Measurements from ENCODE around the gene RAPSN. TPM values are rescaled to one million over a fixed set of nuclear protein-coding genes. Genes with fewer than 3 reads are reported as not detected.

The RAPSN gene
- total and polyA plus RNA-seq, 9 donors, result 57.9 to 113 (median 99.4) TPM

GRCh38 chr11:47487421-47487820, 38.5 kb upstream of the RAPSN start:
- no peak overlapping the region for H3K27ac ChIP-seq (ENCODE audit: low read length)
- WGBS (ENCODE audit: insufficient coverage), result no CpG with 5 or more reads among the region's 2 CpGs
- peaks cover 42% of the 10 kb centered on the region for H3K36me3 ChIP-seq (ENCODE audit: control insufficient read depth, insufficient read depth, low read length)
- no peaks in the 10 kb centered on the region for H3K27me3 ChIP-seq (ENCODE audit: control insufficient read depth, insufficient read depth, low read length)
- no peaks in the 10 kb centered on the region for H3K4me1 ChIP-seq (ENCODE audit: control insufficient read depth, insufficient read depth, low read length)
- H3K4me3 ChIP-seq (ENCODE audit: low read length), result no peak overlapping the region
- H3K9me3 ChIP-seq (replicated peaks; ENCODE audit: control insufficient read depth, low read depth, low read length), result no peaks in the 10 kb centered on the region
- no peak for DNase-seq

GRCh38 chr11:47485107-47485506, 36.2 kb upstream of the RAPSN start:
- Histone ChIP-seq H3K36me3 (ENCODE audit: control insufficient read depth, insufficient read depth, low read length) (peaks cover 59% of the 10 kb centered on the region), H3K27me3 (ENCODE audit: control insufficient read depth, insufficient read depth, low read length) (no peaks in the 10 kb centered on the region), H3K4me1 (ENCODE audit: control insufficient read depth, insufficient read depth, low read length) (no peaks in the 10 kb centered on the region), H3K27ac (ENCODE audit: low read length) (no peak overlapping the region), H3K9me3 (replicated peaks; ENCODE audit: control insufficient read depth, low read depth, low read length) (no peaks in the 10 kb centered on the region), H3K4me3 (ENCODE audit: low read length) (no peak overlapping the region)
- 94% methylated on average over 6 of the region's 7 CpGs for WGBS (ENCODE audit: insufficient coverage)
- no peak for DNase-seq

- H3K4me1 ChIP-seq (ENCODE audit: control insufficient read depth, insufficient read depth, low read length), result no peaks in the 10 kb centered on the region
- H3K36me3 ChIP-seq (ENCODE audit: control insufficient read depth, insufficient read depth, low read length), result peaks cover 69% of the 10 kb centered on the region
- no peaks in the 10 kb centered on the region for H3K27me3 ChIP-seq (ENCODE audit: control insufficient read depth, insufficient read depth, low read length)
- H3K27ac ChIP-seq (ENCODE audit: low read length), result no peak overlapping the region
- DNase-seq, result no peak
- WGBS (ENCODE audit: insufficient coverage), result no CpG with 5 or more reads among the region's 1 CpG
- no peaks in the 10 kb centered on the region for H3K9me3 ChIP-seq (replicated peaks; ENCODE audit: control insufficient read depth, low read depth, low read length)
- no peak overlapping the region for H3K4me3 ChIP-seq (ENCODE audit: low read length)
Observed at GRCh38 chr11:47483457-47483856, 34.5 kb upstream of the RAPSN start.

GRCh38 chr11:47480762-47481161, 31.8 kb upstream of the RAPSN start:
- H3K36me3 ChIP-seq (ENCODE audit: control insufficient read depth, insufficient read depth, low read length), result peaks cover 85% of the 10 kb centered on the region
- WGBS (ENCODE audit: insufficient coverage), result no CpG with 5 or more reads among the region's 6 CpGs
- no peak for DNase-seq
- H3K27me3 ChIP-seq (ENCODE audit: control insufficient read depth, insufficient read depth, low read length), result no peaks in the 10 kb centered on the region
- no peaks in the 10 kb centered on the region for H3K9me3 ChIP-seq (replicated peaks; ENCODE audit: control insufficient read depth, low read depth, low read length)
- peaks cover 2% of the 10 kb centered on the region for H3K4me1 ChIP-seq (ENCODE audit: control insufficient read depth, insufficient read depth, low read length)
- H3K4me3 ChIP-seq (ENCODE audit: low read length), result no peak overlapping the region
- H3K27ac ChIP-seq (ENCODE audit: low read length), result no peak overlapping the region

- Histone ChIP-seq H3K4me1 (ENCODE audit: control insufficient read depth, insufficient read depth, low read length) (peaks cover 2% of the 10 kb centered on the region), H3K36me3 (ENCODE audit: control insufficient read depth, insufficient read depth, low read length) (peaks cover 90% of the 10 kb centered on the region), H3K9me3 (replicated peaks; ENCODE audit: control insufficient read depth, low read depth, low read length) (no peaks in the 10 kb centered on the region), H3K4me3 (ENCODE audit: low read length) (no peak overlapping the region), H3K27me3 (ENCODE audit: control insufficient read depth, insufficient read depth, low read length) (no peaks in the 10 kb centered on the region), H3K27ac (ENCODE audit: low read length) (no peak overlapping the region)
- peak; percentile 81 for DNase-seq
- WGBS (ENCODE audit: insufficient coverage), result 62% methylated on average over 2 of the region's 5 CpGs
Observed at GRCh38 chr11:47478651-47479329, 29.9 kb upstream of the RAPSN start.

- Histone ChIP-seq H3K4me1 (ENCODE audit: control insufficient read depth, insufficient read depth, low read length) (peaks cover 2% of the 10 kb centered on the region), H3K4me3 (ENCODE audit: low read length) (no peak overlapping the region), H3K36me3 (ENCODE audit: control insufficient read depth, insufficient read depth, low read length) (peaks cover 88% of the 10 kb centered on the region), H3K27me3 (ENCODE audit: control insufficient read depth, insufficient read depth, low read length) (no peaks in the 10 kb centered on the region), H3K9me3 (replicated peaks; ENCODE audit: control insufficient read depth, low read depth, low read length) (no peaks in the 10 kb centered on the region), H3K27ac (ENCODE audit: low read length) (no peak overlapping the region)
- DNase-seq, result no peak
- no CpG with 5 or more reads among the region's 4 CpGs for WGBS (ENCODE audit: insufficient coverage)
Observed at GRCh38 chr11:47477753-47478152, 28.8 kb upstream of the RAPSN start.

GRCh38 chr11:47477323-47477722, 28.4 kb upstream of the RAPSN start:
- DNase-seq, result no peak
- no peak overlapping the region for H3K4me3 ChIP-seq (ENCODE audit: low read length)
- H3K9me3 ChIP-seq (replicated peaks; ENCODE audit: control insufficient read depth, low read depth, low read length), result no peaks in the 10 kb centered on the region
- no peak overlapping the region for H3K27ac ChIP-seq (ENCODE audit: low read length)
- no peaks in the 10 kb centered on the region for H3K27me3 ChIP-seq (ENCODE audit: control insufficient read depth, insufficient read depth, low read length)
- peaks cover 2% of the 10 kb centered on the region for H3K4me1 ChIP-seq (ENCODE audit: control insufficient read depth, insufficient read depth, low read length)
- peaks cover 88% of the 10 kb centered on the region for H3K36me3 ChIP-seq (ENCODE audit: control insufficient read depth, insufficient read depth, low read length)

GRCh38 chr11:47470671-47471070, 21.7 kb upstream of the RAPSN start:
- Histone ChIP-seq H3K4me1 (ENCODE audit: control insufficient read depth, insufficient read depth, low read length) (peaks cover 13% of the 10 kb centered on the region), H3K27me3 (ENCODE audit: control insufficient read depth, insufficient read depth, low read length) (no peaks in the 10 kb centered on the region), H3K9me3 (replicated peaks; ENCODE audit: control insufficient read depth, low read depth, low read length) (no peaks in the 10 kb centered on the region), H3K36me3 (ENCODE audit: control insufficient read depth, insufficient read depth, low read length) (peaks cover 82% of the 10 kb centered on the region), H3K27ac (ENCODE audit: low read length) (no peak overlapping the region), H3K4me3 (ENCODE audit: low read length) (no peak overlapping the region)
- no peak for DNase-seq
- WGBS (ENCODE audit: insufficient coverage), result 85% methylated on average over 4 of the region's 4 CpGs

- Histone ChIP-seq H3K27ac (ENCODE audit: low read length) (no peak overlapping the region), H3K27me3 (ENCODE audit: control insufficient read depth, insufficient read depth, low read length) (no peaks in the 10 kb centered on the region), H3K4me3 (ENCODE audit: low read length) (no peak overlapping the region), H3K36me3 (ENCODE audit: control insufficient read depth, insufficient read depth, low read length) (peaks cover 74% of the 10 kb centered on the region), H3K4me1 (ENCODE audit: control insufficient read depth, insufficient read depth, low read length) (peaks cover 13% of the 10 kb centered on the region), H3K9me3 (replicated peaks; ENCODE audit: control insufficient read depth, low read depth, low read length) (no peaks in the 10 kb centered on the region)
- 86% methylated on average over 2 of the region's 7 CpGs for WGBS (ENCODE audit: insufficient coverage)
- DNase-seq, result peak; percentile 37
Observed at GRCh38 chr11:47469361-47470179, 20.6 kb upstream of the RAPSN start.

- H3K9me3 ChIP-seq (replicated peaks; ENCODE audit: control insufficient read depth, low read depth, low read length), result no peaks in the 10 kb centered on the region
- no peak overlapping the region for H3K27ac ChIP-seq (ENCODE audit: low read length)
- no peak overlapping the region for H3K4me3 ChIP-seq (ENCODE audit: low read length)
- DNase-seq, result no peak
- H3K27me3 ChIP-seq (ENCODE audit: control insufficient read depth, insufficient read depth, low read length), result no peaks in the 10 kb centered on the region
- H3K4me1 ChIP-seq (ENCODE audit: control insufficient read depth, insufficient read depth, low read length), result peaks cover 13% of the 10 kb centered on the region
- H3K36me3 ChIP-seq (ENCODE audit: control insufficient read depth, insufficient read depth, low read length), result peaks cover 71% of the 10 kb centered on the region
- whole genome bisulfite sequencing (ENCODE audit: insufficient coverage), result 100% methylated on average over 1 of the region's 8 CpGs
Observed at GRCh38 chr11:47468598-47469214, 19.8 kb upstream of the RAPSN start.

Data from muscle of leg (tissue), 11 donors.